ENCODE data around the gene EHMT1. TPM values are rescaled to one million over a fixed set of nuclear protein-coding genes. Genes with fewer than 3 reads are reported as not detected.

EHMT1 gene
- total and polyA plus RNA-seq, 4 donors = 14.7 to 85.8 (median 51.0) TPM

GRCh38 chr9:137827908-137828526 is 209.2 kb downstream of the EHMT1 start:
- Histone ChIP-seq H3K27ac (ENCODE audit: low read depth in 1 of 2, low read length in 2 of 2) (no peak overlapping the region), H3K9me3 (ENCODE audit: control insufficient read depth, low read length) (no peaks in the 10 kb centered on the region), H3K4me1 (ENCODE audit: control insufficient read depth in 1 of 2, insufficient read depth in 2 of 2, low read length in 2 of 2) (no peaks in the 10 kb centered on the region), H3K36me3 (ENCODE audit: control insufficient read depth in 1 of 2, insufficient read depth in 2 of 2, low read length in 1 of 2) (peaks cover 0 to 6% of the 10 kb centered on the region in 2 donors), H3K27me3 (ENCODE audit: control insufficient read depth in 1 of 2, insufficient read depth in 2 of 2, low read length in 1 of 2) (no peaks in the 10 kb centered on the region), H3K4me3 (ENCODE audit: low read length in 2 of 2) (no peak overlapping the region)
- intact Hi-C loops (cut with DNase I) = no loop called here
- no peak for DNase-seq
- no peak for ATAC-seq (ENCODE audit: low FRiP score)
- 96% methylated on average over 20 of the region's 20 CpGs for WGBS, 2 donors

- Histone ChIP-seq H3K9me3 (ENCODE audit: control insufficient read depth, low read length) (no peaks in the 10 kb centered on the region), H3K36me3 (ENCODE audit: control insufficient read depth in 1 of 2, insufficient read depth in 2 of 2, low read length in 1 of 2) (peaks cover 0 to 6% of the 10 kb centered on the region in 2 donors), H3K27me3 (ENCODE audit: control insufficient read depth in 1 of 2, insufficient read depth in 2 of 2, low read length in 1 of 2) (no peaks in the 10 kb centered on the region), H3K27ac (ENCODE audit: low read depth in 1 of 2, low read length in 2 of 2) (no peak overlapping the region), H3K4me1 (ENCODE audit: control insufficient read depth in 1 of 2, insufficient read depth in 2 of 2, low read length in 2 of 2) (no peaks in the 10 kb centered on the region), H3K4me3 (ENCODE audit: low read length in 2 of 2) (no peak overlapping the region)
- WGBS, 2 donors = 80 to 81% methylated on average over 21 of the region's 21 CpGs
- intact Hi-C loops (cut with DNase I) = no loop called here
- no peak for DNase-seq
- no peak for ATAC-seq (ENCODE audit: low FRiP score)
Measured at GRCh38 chr9:137828527-137829259, 209.9 kb downstream of the EHMT1 start.

DNA sequence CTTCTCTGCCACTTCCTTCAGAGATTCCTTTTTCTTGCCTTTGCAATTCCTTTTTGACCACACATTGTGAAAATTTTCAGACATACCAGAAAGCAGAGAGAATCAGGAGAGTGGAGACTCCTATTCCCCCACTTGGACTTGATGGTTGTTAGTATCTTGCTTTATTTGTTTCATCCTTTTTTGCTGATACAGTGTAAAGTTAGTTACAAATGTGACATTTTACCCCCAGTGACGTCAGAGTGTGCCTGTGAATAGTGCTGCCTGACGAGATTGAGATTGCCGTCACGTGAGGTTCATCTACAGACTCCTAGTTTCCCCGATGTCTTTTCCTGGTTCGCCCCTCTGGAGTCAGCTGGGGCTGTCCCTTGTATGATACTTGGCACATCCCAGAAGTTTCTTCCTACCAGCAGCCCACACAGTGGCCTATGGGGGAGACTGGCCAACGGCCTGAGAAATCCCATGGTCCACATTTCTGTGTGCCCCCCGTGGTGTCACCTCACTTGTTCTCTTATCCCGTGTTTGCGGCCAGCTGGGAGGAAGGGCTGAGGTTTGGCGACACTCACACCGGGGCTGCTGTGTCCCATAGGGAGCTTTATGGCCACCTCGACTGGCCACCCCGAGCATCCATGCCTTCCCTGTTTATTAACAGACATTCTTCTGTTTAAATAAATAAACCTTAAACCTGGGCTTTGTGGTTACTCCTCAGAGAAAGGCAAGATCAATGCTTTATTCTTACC is 210.6 kb downstream of the EHMT1 start:
- no peaks in the 10 kb centered on the region for H3K9me3 ChIP-seq (ENCODE audit: control insufficient read depth, low read length)
- 90 to 93% methylated on average over 14 of the region's 14 CpGs for WGBS, 2 donors
- DNase-seq (no peak), ATAC-seq (ENCODE audit: low FRiP score) (no peak)
- H3K27ac ChIP-seq (ENCODE audit: low read depth in 1 of 2, low read length in 2 of 2) = no peak overlapping the region
- H3K36me3 ChIP-seq (ENCODE audit: control insufficient read depth in 1 of 2, insufficient read depth in 2 of 2, low read length in 1 of 2) = peaks cover under 1 to 8% of the 10 kb centered on the region in 2 donors
- no peaks in the 10 kb centered on the region for H3K27me3 ChIP-seq (ENCODE audit: control insufficient read depth in 1 of 2, insufficient read depth in 2 of 2, low read length in 1 of 2)
- no peaks in the 10 kb centered on the region for H3K4me1 ChIP-seq (ENCODE audit: control insufficient read depth in 1 of 2, insufficient read depth in 2 of 2, low read length in 2 of 2)
- intact Hi-C loops (cut with DNase I) = no loop called here
- H3K4me3 ChIP-seq (ENCODE audit: low read length in 2 of 2) = no peak overlapping the region

GRCh38 chr9:137832191-137832700 is 213.4 kb downstream of the EHMT1 start:
- Histone ChIP-seq H3K27me3 (ENCODE audit: control insufficient read depth in 1 of 2, insufficient read depth in 2 of 2, low read length in 1 of 2) (no peaks in the 10 kb centered on the region), H3K4me1 (ENCODE audit: control insufficient read depth in 1 of 2, insufficient read depth in 2 of 2, low read length in 2 of 2) (no peaks in the 10 kb centered on the region), H3K9me3 (ENCODE audit: control insufficient read depth, low read length) (no peaks in the 10 kb centered on the region), H3K36me3 (ENCODE audit: control insufficient read depth in 1 of 2, insufficient read depth in 2 of 2, low read length in 1 of 2) (peaks cover 3 to 7% of the 10 kb centered on the region in 2 donors), H3K27ac (ENCODE audit: low read depth in 1 of 2, low read length in 2 of 2) (no peak overlapping the region), H3K4me3 (ENCODE audit: low read length in 2 of 2) (no peak overlapping the region)
- 94 to 95% methylated on average over 20 of the region's 20 CpGs for WGBS, 2 donors
- DNase-seq (no peak), ATAC-seq (ENCODE audit: low FRiP score) (no peak)
- intact Hi-C loops (cut with DNase I) = no loop called here

GRCh38 chr9:137832830-137833590 is 214.2 kb downstream of the EHMT1 start:
- H3K9me3 ChIP-seq (ENCODE audit: control insufficient read depth, low read length) = no peaks in the 10 kb centered on the region
- WGBS, 2 donors = 97% methylated on average over 44 of the region's 44 CpGs
- ATAC-seq (ENCODE audit: low FRiP score) (no peak), DNase-seq (peak in 1 of 2 donors; percentile 39)
- no peaks in the 10 kb centered on the region for H3K4me1 ChIP-seq (ENCODE audit: control insufficient read depth in 1 of 2, insufficient read depth in 2 of 2, low read length in 2 of 2)
- peaks cover 3 to 7% of the 10 kb centered on the region in 2 donors for H3K36me3 ChIP-seq (ENCODE audit: control insufficient read depth in 1 of 2, insufficient read depth in 2 of 2, low read length in 1 of 2)
- no peaks in the 10 kb centered on the region for H3K27me3 ChIP-seq (ENCODE audit: control insufficient read depth in 1 of 2, insufficient read depth in 2 of 2, low read length in 1 of 2)
- no peak overlapping the region for H3K27ac ChIP-seq (ENCODE audit: low read depth in 1 of 2, low read length in 2 of 2)
- H3K4me3 ChIP-seq (ENCODE audit: low read length in 2 of 2) = no peak overlapping the region
- intact Hi-C loops (cut with DNase I) = no loop called here

DNA sequence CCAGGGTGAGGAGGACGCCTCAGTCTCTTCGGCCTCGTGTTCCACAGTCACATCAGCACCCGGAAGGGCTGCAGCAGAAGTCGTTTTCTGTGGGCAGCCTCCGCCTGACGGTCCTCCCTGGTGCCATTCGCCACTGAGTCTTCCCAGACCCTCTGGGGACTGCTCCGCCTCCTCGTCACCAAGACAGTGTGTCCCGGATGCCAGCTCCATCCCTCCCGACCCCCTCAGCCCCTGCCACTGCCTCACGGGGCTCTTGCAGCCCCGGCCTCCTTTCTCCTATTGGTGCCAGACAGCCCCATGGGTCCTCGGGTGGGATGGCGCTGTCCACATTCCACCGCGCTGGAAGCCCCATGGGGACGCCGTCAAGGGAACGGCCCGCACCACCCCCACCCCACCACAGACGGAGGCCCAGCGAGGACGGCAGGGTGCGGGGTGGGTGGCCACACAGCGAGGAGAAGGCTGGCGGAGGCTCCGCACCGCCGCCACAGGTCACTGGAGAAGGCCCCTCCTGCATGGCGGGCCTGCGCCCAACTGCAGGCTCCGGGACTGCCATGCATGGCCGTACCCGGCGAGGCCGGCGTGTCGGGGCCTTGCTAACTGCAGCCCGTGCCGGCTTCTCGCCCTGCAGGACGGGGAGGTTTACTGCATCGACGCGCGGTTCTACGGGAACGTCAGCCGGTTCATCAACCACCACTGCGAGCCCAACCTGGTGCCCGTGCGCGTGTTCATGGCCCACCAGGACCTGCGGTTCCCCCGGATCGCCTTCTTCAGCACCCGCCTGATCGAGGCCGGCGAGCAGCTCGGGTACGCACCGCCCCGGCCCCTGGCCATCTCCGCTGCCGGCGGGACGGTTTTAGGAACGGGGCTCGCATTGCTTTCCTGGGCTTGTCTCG is 215.2 kb downstream of the EHMT1 start:
- Histone ChIP-seq H3K4me3 (ENCODE audit: low read length in 2 of 2) (no peak overlapping the region), H3K36me3 (ENCODE audit: control insufficient read depth in 1 of 2, insufficient read depth in 2 of 2, low read length in 1 of 2) (peaks cover 3 to 7% of the 10 kb centered on the region in 2 donors)

DNA sequence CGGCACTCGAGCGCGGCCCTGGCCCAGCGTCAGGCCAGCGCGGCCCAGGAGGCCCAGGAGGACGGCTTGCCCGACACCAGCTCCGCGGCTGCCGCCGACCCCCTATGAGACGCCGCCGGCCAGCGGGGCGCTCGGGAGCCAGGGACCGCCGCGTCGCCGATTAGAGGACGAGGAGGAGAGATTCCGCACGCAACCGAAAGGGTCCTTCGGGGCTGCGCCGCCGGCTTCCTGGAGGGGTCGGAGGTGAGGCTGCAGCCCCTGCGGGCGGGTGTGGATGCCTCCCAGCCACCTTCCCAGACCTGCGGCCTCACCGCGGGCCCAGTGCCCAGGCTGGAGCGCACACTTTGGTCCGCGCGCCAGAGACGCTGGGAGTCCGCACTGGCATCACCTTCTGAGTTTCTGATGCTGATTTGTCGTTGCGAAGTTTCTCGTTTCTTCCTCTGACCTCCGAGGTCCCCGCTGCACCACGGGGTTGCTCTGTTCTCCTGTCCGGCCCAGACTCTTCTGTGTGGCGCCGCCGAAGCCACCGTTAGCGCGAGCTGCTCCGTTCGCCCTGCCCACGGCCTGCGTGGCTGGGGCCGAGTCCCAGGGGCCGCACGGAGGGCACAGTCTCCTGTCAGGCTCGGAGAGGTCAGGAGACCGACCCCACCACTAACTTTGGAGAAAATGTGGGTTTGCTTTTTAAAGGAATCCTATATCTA is 216.2 kb downstream of the EHMT1 start:
- Histone ChIP-seq H3K36me3 (ENCODE audit: control insufficient read depth in 1 of 2, insufficient read depth in 2 of 2, low read length in 1 of 2) (peaks cover 3 to 7% of the 10 kb centered on the region in 2 donors), H3K4me3 (ENCODE audit: low read length in 2 of 2) (no peak overlapping the region), H3K9me3 (ENCODE audit: control insufficient read depth, low read length) (no peaks in the 10 kb centered on the region), H3K27ac (ENCODE audit: low read depth in 1 of 2, low read length in 2 of 2) (no peak overlapping the region), H3K27me3 (ENCODE audit: control insufficient read depth in 1 of 2, insufficient read depth in 2 of 2, low read length in 1 of 2) (no peaks in the 10 kb centered on the region), H3K4me1 (ENCODE audit: control insufficient read depth in 1 of 2, insufficient read depth in 2 of 2, low read length in 2 of 2) (no peaks in the 10 kb centered on the region)
- DNase-seq = peak in 1 of 2 donors; percentile 41
- intact Hi-C loops (cut with DNase I) = no loop called here
- ATAC-seq (ENCODE audit: low FRiP score) = no peak
- WGBS, 2 donors = 96% methylated on average over 55 to 66 of the region's 66 CpGs

More for the DNA sequence above, 215.2 kb downstream of the EHMT1 start:
- Histone ChIP-seq H3K27me3 (ENCODE audit: control insufficient read depth in 1 of 2, insufficient read depth in 2 of 2, low read length in 1 of 2) (no peaks in the 10 kb centered on the region), H3K27ac (ENCODE audit: low read depth in 1 of 2, low read length in 2 of 2) (no peak overlapping the region), H3K4me1 (ENCODE audit: control insufficient read depth in 1 of 2, insufficient read depth in 2 of 2, low read length in 2 of 2) (no peaks in the 10 kb centered on the region), H3K9me3 (ENCODE audit: control insufficient read depth, low read length) (no peaks in the 10 kb centered on the region)
- 96 to 97% methylated on average over 70 to 73 of the region's 73 CpGs for WGBS, 2 donors
- ATAC-seq (ENCODE audit: low FRiP score) (no peak), DNase-seq (no peak)
- intact Hi-C loops (cut with DNase I) = no loop called here
